A673 (cell line): Measurements from ENCODE around the gene ZMYND11. TPM values are rescaled to one million over a fixed set of nuclear protein-coding genes. Genes with fewer than 3 reads are reported as not detected.

ENCODE experiments used
- BruUV-seq: library from RNA; stranded (reverse); fragments of 400-500 nt; replicated peaks from 2 replicates; lab custom pipeline; 2021; lab: Mats Ljungman, UMichigan
- CTCF ChIA-PET: fragments of 300-600 bp; sonication (Branson Sonifier 250); formaldehyde crosslinking; loops from one replicate; lab custom pipeline; 2022; ENCODE audit warnings: antibody characterized with exemption; lab: Charles Lee
- POLR2A ChIA-PET: fragments of 300-600 bp; sonication (Branson Sonifier 250); formaldehyde crosslinking; loops from one replicate; lab custom pipeline; 2022; ENCODE audit warnings: antibody characterized with exemption; ENCODE audit not compliant: low non-redundant PET; lab: Charles Lee
- DNase-seq: peaks from one replicate; pipeline ENCODE4 v3.0.0-alpha.2; 2015; ENCODE audit warnings: low spot score
- H3K27ac ChIP-seq: fragments of 200-600 bp; sonication (generic); 2 replicates; pipeline ENCODE4 v1.5.1; 2016; ENCODE audit warnings: mixed run types, low read depth, mild to moderate bottlenecking, mixed read lengths, antibody characterized with exemption, low read length; ENCODE audit not compliant: poor library complexity, severe bottlenecking
- H3K27me3 ChIP-seq: fragments of 200-600 bp; sonication (generic); replicated peaks from 2 replicates; pipeline ENCODE4 v1.6.1; 2017; ENCODE audit warnings: mixed run types, low read depth, mild to moderate bottlenecking, mixed read lengths, antibody characterized with exemption, low read length; ENCODE audit not compliant: insufficient read depth, poor library complexity
- H3K36me3 ChIP-seq: fragments of 200-600 bp; sonication (generic); 2 replicates; pipeline ENCODE4 v1.6.1; 2016; ENCODE audit warnings: mixed run types, mild to moderate bottlenecking, mixed read lengths, antibody characterized with exemption, low read length; ENCODE audit not compliant: insufficient read depth, poor library complexity, severe bottlenecking
- H3K4me1 ChIP-seq: fragments of 200-600 bp; sonication (generic); 2 replicates; pipeline ENCODE4 v1.6.1; 2017; ENCODE audit warnings: mixed run types, mild to moderate bottlenecking, mixed read lengths, antibody characterized with exemption, low read length; ENCODE audit not compliant: insufficient read depth, poor library complexity, severe bottlenecking
- H3K4me3 ChIP-seq: fragments of 200-600 bp; sonication (generic); 2 replicates; pipeline ENCODE4 v1.5.1; 2016; ENCODE audit warnings: low read depth, mixed run types, mild to moderate bottlenecking, mixed read lengths, low read length; ENCODE audit not compliant: poor library complexity, severe bottlenecking
- H3K9me3 ChIP-seq: fragments of 200-600 bp; sonication (generic); 2 replicates; pipeline ENCODE4 v1.6.1; 2016; ENCODE audit warnings: mixed run types, low read depth, mild to moderate bottlenecking, mixed read lengths, antibody characterized with exemption, low read length; ENCODE audit not compliant: poor library complexity, severe bottlenecking
- EZH2 ChIP-seq: fragments of 200-600 bp; sonication (generic); IDR thresholded peaks from 2 replicates; pipeline ENCODE4 v1.6.1; 2017; ENCODE audit warnings: borderline replicate concordance, low read depth, mild to moderate bottlenecking, mixed read lengths, antibody characterized with exemption, low read length; ENCODE audit not compliant: poor library complexity, severe bottlenecking
- intact Hi-C: fragments of 100-400 bp; cut with micrococcal nuclease; formaldehyde crosslinking; loops from one replicate; pipeline ENCODE4 v1.10.0; 2022; ENCODE audit not compliant: unreplicated experiment
- total RNA-seq: library from RNA; stranded (reverse); gene quantifications from 2 replicates; pipeline ENCODE4 v1.2.3, GENCODE V29; 2021
- TF ChIP-seq, protein P1 (sequence below): fragments of 300-800, 200-600 bp; sonication (generic); conservative IDR thresholded peaks from 2 replicates; pipeline ENCODE4 v1.5.1; 2017; ENCODE audit warnings: low read depth, mild to moderate bottlenecking, antibody characterized with exemption, low read length, moderate library complexity, mixed read lengths

Gene ZMYND11
- total RNA-seq, 1 experiment from 2014 or later, result 82.8 TPM

DNA sequence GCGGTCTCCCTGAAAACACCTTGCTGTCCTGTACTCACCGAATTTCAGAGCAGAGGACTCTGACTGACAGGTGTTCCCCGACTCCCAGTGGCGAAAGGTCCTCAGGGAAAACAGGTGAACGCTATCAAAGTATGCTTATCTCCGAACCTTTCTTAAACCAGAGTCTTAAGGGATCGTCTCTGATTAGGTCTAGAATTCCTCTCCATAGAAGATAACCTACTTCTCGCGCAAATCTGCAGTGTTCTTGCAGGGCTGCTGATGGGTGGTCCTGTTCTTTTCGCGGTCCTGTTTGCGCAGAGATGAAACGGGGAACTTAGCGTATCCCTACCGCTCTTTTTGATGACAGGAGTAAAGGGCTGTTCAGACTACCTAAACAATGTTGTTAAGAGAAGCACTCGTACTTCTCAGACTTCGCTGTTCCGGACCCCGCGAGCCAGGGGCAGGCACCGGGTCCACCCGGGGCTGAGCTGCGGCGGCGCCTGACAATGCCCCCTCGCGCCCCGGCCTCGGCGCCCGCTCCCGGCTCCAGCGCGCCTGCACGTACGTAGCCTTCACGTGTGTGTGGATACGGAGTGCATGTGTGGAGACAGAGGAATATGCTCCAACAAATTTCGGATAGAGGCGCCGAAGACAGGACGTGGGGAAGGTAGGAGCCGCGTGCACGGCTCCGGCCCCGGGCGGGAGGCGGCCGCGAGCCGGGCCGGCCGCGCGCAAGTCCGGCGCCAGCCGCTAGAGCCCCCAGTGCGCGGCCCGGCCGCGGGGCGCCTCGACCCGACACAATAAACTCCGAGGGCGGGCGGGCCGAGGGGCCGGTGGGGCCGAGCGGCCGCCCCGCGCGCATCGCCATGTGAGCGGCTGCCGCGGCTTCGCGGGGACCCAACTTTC is 766 bp upstream of the ZMYND11 start:
- CTCF ChIA-PET, result no interaction called here
- H3K27me3 ChIP-seq, result no peaks in the 10 kb centered on the region
- TF ChIP-seq, protein P1, sequence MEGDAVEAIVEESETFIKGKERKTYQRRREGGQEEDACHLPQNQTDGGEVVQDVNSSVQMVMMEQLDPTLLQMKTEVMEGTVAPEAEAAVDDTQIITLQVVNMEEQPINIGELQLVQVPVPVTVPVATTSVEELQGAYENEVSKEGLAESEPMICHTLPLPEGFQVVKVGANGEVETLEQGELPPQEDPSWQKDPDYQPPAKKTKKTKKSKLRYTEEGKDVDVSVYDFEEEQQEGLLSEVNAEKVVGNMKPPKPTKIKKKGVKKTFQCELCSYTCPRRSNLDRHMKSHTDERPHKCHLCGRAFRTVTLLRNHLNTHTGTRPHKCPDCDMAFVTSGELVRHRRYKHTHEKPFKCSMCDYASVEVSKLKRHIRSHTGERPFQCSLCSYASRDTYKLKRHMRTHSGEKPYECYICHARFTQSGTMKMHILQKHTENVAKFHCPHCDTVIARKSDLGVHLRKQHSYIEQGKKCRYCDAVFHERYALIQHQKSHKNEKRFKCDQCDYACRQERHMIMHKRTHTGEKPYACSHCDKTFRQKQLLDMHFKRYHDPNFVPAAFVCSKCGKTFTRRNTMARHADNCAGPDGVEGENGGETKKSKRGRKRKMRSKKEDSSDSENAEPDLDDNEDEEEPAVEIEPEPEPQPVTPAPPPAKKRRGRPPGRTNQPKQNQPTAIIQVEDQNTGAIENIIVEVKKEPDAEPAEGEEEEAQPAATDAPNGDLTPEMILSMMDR, result no peak
- TF ChIP-seq EZH2, result no peak
- H3K9me3 ChIP-seq, result no peaks in the 10 kb centered on the region
- BruUV-seq, result no TSS peak
- no peaks in the 10 kb centered on the region for H3K36me3 ChIP-seq
- peak; percentile 50 for DNase-seq
- intact Hi-C loops, result no loop called here
- POLR2A ChIA-PET, result no interaction called here
- H3K4me1 ChIP-seq, result peaks cover 16% of the 10 kb centered on the region
- H3K27ac ChIP-seq, result peak overlapping the region; percentile 97
- H3K4me3 ChIP-seq, result peak overlapping the region; percentile 66

DNA sequence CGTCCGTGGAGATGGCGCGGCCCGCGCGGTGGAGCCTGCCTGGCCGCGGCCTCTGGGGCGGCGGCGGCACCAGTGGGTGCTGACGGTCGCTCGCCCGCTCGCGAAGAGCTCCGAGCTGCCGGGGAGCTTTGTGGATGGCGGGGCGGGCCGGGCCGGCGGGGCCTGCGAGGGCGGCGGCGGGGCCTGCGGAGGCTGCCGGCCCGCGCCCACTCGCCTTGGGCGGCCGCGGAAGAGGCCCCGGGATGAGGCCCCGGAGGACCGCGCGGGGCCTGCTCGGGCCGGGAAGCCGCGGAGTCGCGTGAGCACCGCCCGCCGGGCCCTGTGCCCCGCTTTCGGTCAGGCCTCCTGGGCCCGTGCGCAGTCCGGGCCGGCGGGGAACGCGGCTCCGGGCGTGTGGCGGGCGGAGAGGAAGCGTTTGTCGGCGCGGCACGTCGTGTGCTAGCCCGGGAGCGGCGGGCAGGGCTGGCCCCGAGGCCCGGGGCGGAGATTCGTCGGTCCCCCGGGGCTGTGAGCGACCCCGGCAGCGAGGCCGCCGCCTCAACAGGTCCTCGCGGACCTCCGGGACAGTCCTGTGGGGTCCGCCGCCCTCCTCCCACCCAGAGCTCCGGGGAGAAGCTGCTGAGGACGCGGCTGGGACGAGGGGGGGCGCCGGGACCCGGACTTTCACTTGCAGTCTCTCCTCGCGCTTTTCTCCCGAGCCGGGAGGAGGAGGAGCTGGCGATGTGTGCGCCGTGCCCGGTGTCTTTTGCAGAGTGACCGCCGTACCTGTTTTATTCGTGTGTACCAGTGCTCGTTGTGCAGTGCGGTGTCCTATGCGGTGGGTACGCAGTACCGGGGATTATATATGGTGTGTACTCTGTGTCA is 578 bp downstream of the ZMYND11 start:
- DNase-seq, result peak; percentile 73
- peaks cover 28% of the 10 kb centered on the region for H3K4me1 ChIP-seq
- H3K27ac ChIP-seq, result peak overlapping the region; percentile 97
- ChIA-PET POLR2A (no interaction called here), CTCF (no interaction called here)
- no peaks in the 10 kb centered on the region for H3K27me3 ChIP-seq
- TF ChIP-seq EZH2, result no peak
- TF ChIP-seq, protein P1, result no peak
- no peaks in the 10 kb centered on the region for H3K36me3 ChIP-seq
- peak overlapping the region; percentile 66 for H3K4me3 ChIP-seq
- no TSS peak for BruUV-seq
- intact Hi-C loops, result no loop called here
- H3K9me3 ChIP-seq, result no peaks in the 10 kb centered on the region

DNA sequence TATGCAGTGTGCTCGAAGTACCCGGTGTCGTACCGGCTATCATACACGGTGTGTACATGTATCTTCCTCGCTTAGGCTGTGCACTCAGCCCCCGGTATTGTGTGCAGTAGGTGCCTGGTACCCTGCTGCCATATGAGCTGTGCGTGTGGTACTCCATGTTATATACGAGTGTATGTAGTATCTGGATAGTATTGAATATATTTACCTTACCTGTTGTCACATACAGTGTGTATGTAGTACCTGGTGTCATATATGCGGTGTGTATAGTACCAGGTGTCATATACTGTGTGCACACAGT is 1.2 kb downstream of the ZMYND11 start:
- POLR2A ChIA-PET, result no interaction called here
- intact Hi-C loops, result no loop called here
- BruUV-seq, result no TSS peak

More for the DNA sequence above, 1.2 kb downstream of the ZMYND11 start:
- TF ChIP-seq, protein P1, result no peak
- TF ChIP-seq EZH2, result no peak
- no peaks in the 10 kb centered on the region for H3K27me3 ChIP-seq
- no peak for DNase-seq
- CTCF ChIA-PET, result interaction anchor here (0.6 kb wide), 1 partner anchor 13 kb away, joined by 3 read pairs; no protein-coding TSS in a partner anchor
- peak overlapping the region; percentile 97 for H3K27ac ChIP-seq
- H3K4me3 ChIP-seq, result peak overlapping the region; percentile 66
- no peaks in the 10 kb centered on the region for H3K36me3 ChIP-seq
- no peaks in the 10 kb centered on the region for H3K9me3 ChIP-seq
- peaks cover 34% of the 10 kb centered on the region for H3K4me1 ChIP-seq
